ENCODE results near the gene CNGB1.

DNA sequence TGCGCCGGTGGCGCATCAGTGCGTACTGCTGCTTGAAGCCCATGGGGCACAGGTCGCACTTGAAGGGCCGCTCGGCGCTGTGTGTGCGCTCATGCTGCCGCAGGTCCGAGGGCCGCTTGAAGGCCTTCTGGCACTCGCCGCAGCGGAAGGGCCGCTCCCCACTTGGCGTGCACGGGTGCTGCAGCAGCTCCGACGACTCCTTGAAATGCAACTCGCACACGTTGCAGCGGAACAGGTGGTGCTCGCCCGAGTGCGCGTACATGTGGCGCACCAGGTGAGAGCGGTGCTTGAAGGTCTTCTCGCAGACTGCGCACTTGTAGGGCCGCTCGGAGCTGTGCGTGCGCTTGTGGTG lies 26.2 kb upstream of the CNGB1 start:
- TF ChIP-seq POLR2A (IDR thresholded peaks at IDR 0.05; ENCODE audit: borderline replicate concordance, extremely low read depth, insufficient read depth, insufficient read length), result no peak
- no peak for TF ChIP-seq RAD21 (IDR thresholded peaks at IDR 0.05; ENCODE audit: low read depth)

Measured in HCT116 (cell line).